Measurements from ENCODE around the gene RPS6KC1. TPM values are rescaled to one million over a fixed set of nuclear protein-coding genes. Genes with fewer than 3 reads are reported as not detected.
"Not testable (repeated sequence)": the region's sequence is repeated elsewhere in the genome, so short reads cannot be mapped to it uniquely, and the experiment has no call there.

Gene RPS6KC1
- total RNA-seq, 1 donor from 2014 or later, result 13.0 TPM

GRCh38 chr1:213135572-213135971, 84.5 kb downstream of the RPS6KC1 start:
- no peak for DNase-seq
- Mint-ChIP-seq H3K27ac (no peak overlapping the region), H3K4me3 (no peak overlapping the region), H3K4me1 (peaks cover 3% of the 10 kb centered on the region), H3K27me3 (no peaks in the 10 kb centered on the region), H3K36me3 (ENCODE audit: low read depth) (peaks cover 16% of the 10 kb centered on the region), H3K9me3 (peaks cover 9% of the 10 kb centered on the region)
- intact Hi-C loops (cut with micrococcal nuclease), result no loop called here
- ATAC-seq (ENCODE audit: low read depth), result no peak
- CTCF ChIA-PET, result interaction anchor here (1.0 to 1.4 kb wide), 2 partner anchors 12 to 1193 kb away, joined by 3 read pairs; no protein-coding TSS in a partner anchor
- POLR2A ChIA-PET, result no interaction called here
- TF ChIP-seq CTCF (IDR thresholded peaks at IDR 0.05), result no peak

GRCh38 chr1:213136190-213136917, 85.3 kb downstream of the RPS6KC1 start:
- POLR2A ChIA-PET, result no interaction called here
- no peak for TF ChIP-seq CTCF (IDR thresholded peaks at IDR 0.05)
- Mint-ChIP-seq H3K4me3 (no peak overlapping the region), H3K36me3 (ENCODE audit: low read depth) (peaks cover 19% of the 10 kb centered on the region), H3K27me3 (no peaks in the 10 kb centered on the region), H3K27ac (no peak overlapping the region), H3K9me3 (peaks cover 9% of the 10 kb centered on the region), H3K4me1 (peaks cover 3% of the 10 kb centered on the region)
- DNase-seq, result no peak
- intact Hi-C loops (cut with micrococcal nuclease), result no loop called here
- ATAC-seq (ENCODE audit: low read depth), result no peak
- CTCF ChIA-PET, result interaction anchor here (0.6 to 1.4 kb wide), 3 partner anchors 13 to 1192 kb away, joined by 3 read pairs; no protein-coding TSS in a partner anchor

- POLR2A ChIA-PET, result no interaction called here
- Mint-ChIP-seq H3K9me3 (peaks cover 9% of the 10 kb centered on the region), H3K36me3 (ENCODE audit: low read depth) (peaks cover 32% of the 10 kb centered on the region), H3K4me3 (no peak overlapping the region), H3K27me3 (no peaks in the 10 kb centered on the region), H3K4me1 (peaks cover 3% of the 10 kb centered on the region), H3K27ac (no peak overlapping the region)
- ATAC-seq (ENCODE audit: low read depth), result no peak
- no peak for TF ChIP-seq CTCF (IDR thresholded peaks at IDR 0.05)
- intact Hi-C loops (cut with micrococcal nuclease), result no loop called here
- no peak for DNase-seq
- CTCF ChIA-PET, result no interaction called here
These were observed 87.3 kb downstream of the RPS6KC1 start for GRCh38 chr1:213138391-213138790.

GRCh38 chr1:213138892-213139291, 87.9 kb downstream of the RPS6KC1 start:
- DNase-seq, result no peak
- intact Hi-C loops (cut with micrococcal nuclease), result no loop called here
- Mint-ChIP-seq H3K27ac (no peak overlapping the region), H3K27me3 (no peaks in the 10 kb centered on the region), H3K9me3 (peaks cover 9% of the 10 kb centered on the region), H3K36me3 (ENCODE audit: low read depth) (peaks cover 34% of the 10 kb centered on the region), H3K4me1 (peaks cover 3% of the 10 kb centered on the region), H3K4me3 (no peak overlapping the region)
- ChIA-PET POLR2A (no interaction called here), CTCF (no interaction called here)
- no peak for TF ChIP-seq CTCF (IDR thresholded peaks at IDR 0.05)
- no peak for ATAC-seq (ENCODE audit: low read depth)

- H3K27ac Mint-ChIP-seq, result no peak overlapping the region
- H3K4me1 Mint-ChIP-seq, result peaks cover 4% of the 10 kb centered on the region
- H3K36me3 Mint-ChIP-seq (ENCODE audit: low read depth), result peaks cover 45% of the 10 kb centered on the region
- DNase-seq (no peak), ATAC-seq (ENCODE audit: low read depth) (no peak)
- peaks cover 14% of the 10 kb centered on the region for H3K9me3 Mint-ChIP-seq
- no peaks in the 10 kb centered on the region for H3K27me3 Mint-ChIP-seq
- no peak overlapping the region for H3K4me3 Mint-ChIP-seq
- ChIA-PET POLR2A (no interaction called here), CTCF (no interaction called here)
- TF ChIP-seq CTCF (IDR thresholded peaks at IDR 0.05), result no peak
- intact Hi-C loops (cut with micrococcal nuclease), result no loop called here
These were observed 97.9 kb downstream of the RPS6KC1 start for GRCh38 chr1:213148905-213149304.

- H3K27me3 Mint-ChIP-seq; H3K27ac Mint-ChIP-seq; POLR2A ChIA-PET; DNase-seq; ATAC-seq (ENCODE audit: low read depth); CTCF ChIA-PET; intact Hi-C loops (cut with micrococcal nuclease); H3K4me1 Mint-ChIP-seq; H3K4me3 Mint-ChIP-seq: not testable (repeated sequence)
- Mint-ChIP-seq H3K9me3 (peaks cover 14% of the 10 kb centered on the region), H3K36me3 (ENCODE audit: low read depth) (peaks cover 43% of the 10 kb centered on the region)
These were observed 99.0 kb downstream of the RPS6KC1 start for GRCh38 chr1:213150090-213150489.

Measured in activated B cell treated with CpG ODN at 0.5 μM for 24 hours (primary cell).